CD4-positive, alpha-beta T cell treated with Interleukin-17A for 4 hours (primary cell): ENCODE data around the gene TIGD2.

ENCODE experiments used
- DNase-seq: peaks from one replicate; pipeline ENCODE4 v3.0.0-alpha.2; 2020; ENCODE audit warnings: mixed read lengths

The TIGD2 gene

DNA sequence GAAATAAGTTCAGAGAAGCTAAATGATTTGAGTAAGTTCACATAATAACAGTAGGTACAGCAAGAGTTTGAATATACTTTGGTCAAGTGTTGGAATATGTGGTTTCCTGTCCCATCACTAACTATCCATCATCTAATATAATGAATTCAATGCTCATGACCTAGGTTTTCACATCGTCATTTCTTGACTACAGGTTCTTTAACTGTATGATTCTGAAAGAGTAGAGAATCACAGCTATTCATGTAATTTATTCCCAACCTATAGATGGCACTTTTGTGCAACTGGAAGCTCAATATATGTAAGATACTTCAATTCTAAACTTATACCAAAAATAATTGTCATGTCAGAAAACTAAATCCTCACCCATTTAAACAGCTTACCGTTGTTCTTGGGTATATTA is 53.1 kb downstream of the TIGD2 start:
- DNase-seq = no peak
